ENCODE results near the gene CCDC110. TPM values are rescaled to one million over a fixed set of nuclear protein-coding genes. Genes with fewer than 3 reads are reported as not detected.

The CCDC110 gene
- total RNA-seq, 2 donors from 2014 or later: 1.7 to 3.9 TPM

DNA sequence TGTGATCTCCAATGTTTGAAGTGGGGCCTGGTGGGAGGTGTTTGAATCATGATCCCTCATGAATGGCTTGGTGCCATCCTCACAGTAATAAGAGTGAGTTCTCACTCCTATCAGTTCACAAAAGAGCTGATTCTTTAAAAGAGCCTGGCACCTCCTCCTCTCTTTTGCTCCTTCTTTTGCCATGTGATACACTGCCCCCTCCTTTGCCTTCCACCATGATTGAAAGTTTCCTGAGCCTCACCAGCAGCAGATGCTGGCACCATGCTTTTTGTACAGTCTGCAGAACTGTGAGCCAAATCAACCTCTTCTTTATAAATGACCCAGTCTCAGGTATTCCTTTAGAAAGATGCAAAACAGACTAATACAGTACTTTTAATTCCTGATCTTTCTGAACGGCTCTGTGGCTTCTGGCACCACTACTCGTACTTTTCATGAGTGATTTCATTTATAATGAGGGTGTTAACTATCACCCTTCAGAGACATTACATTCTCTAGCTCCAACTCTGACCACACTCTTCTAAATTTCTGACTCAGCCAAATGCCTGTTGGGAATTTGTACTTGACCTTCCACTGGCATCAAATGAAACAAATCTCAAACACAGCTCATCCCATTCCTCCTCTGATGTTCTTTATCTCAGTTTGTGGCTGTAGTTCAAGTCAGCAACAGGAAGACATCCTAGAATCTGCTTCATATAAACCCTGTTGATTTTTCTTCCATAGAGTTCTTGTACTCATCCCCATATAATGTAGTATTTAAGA is 50.0 kb downstream of the CCDC110 start:
- Histone ChIP-seq H3K9me3 (no peaks in the 10 kb centered on the region), H3K4me3 (no peak overlapping the region), H3K27ac (peak overlapping the region; percentile 20 to 62), H3K27me3 (no peaks in the 10 kb centered on the region), H3K4me1 (peaks cover 0 to 52% of the 10 kb centered on the region in 2 donors), H3K36me3 (peaks cover 21% of the 10 kb centered on the region)
- no peak for TF ChIP-seq CTCF (IDR thresholded peaks at IDR 0.05)
- DNase-seq (ENCODE audit: low spot score): no peak

DNA sequence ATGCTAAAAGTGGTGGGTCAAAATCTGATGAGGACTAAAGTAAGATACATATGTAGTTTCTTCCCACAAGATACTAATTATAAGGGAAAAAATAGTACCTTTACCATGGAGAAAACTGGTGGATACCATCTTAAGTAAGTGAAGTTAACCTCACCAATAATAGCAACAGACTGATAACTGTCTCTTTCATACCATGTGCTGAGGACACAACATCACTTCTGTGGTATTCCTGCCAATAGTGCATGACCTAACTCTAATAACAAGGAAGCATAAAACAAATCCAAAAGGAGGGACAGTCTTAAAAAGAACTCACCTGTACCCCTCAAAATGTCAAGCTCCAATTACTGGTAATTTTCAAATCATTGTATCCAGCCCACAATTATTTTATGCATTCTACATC is 54.6 kb downstream of the CCDC110 start:
- peak overlapping the region; percentile 44 to 55 for H3K27ac ChIP-seq
- H3K4me3 ChIP-seq: no peak overlapping the region
- H3K9me3 ChIP-seq: no peaks in the 10 kb centered on the region
- H3K36me3 ChIP-seq: peaks cover 42% of the 10 kb centered on the region
- peaks cover 0 to 19% of the 10 kb centered on the region in 2 donors for H3K4me1 ChIP-seq
- TF ChIP-seq CTCF (IDR thresholded peaks at IDR 0.05): no peak
- no peak for DNase-seq (ENCODE audit: low spot score)
- no peaks in the 10 kb centered on the region for H3K27me3 ChIP-seq

DNA sequence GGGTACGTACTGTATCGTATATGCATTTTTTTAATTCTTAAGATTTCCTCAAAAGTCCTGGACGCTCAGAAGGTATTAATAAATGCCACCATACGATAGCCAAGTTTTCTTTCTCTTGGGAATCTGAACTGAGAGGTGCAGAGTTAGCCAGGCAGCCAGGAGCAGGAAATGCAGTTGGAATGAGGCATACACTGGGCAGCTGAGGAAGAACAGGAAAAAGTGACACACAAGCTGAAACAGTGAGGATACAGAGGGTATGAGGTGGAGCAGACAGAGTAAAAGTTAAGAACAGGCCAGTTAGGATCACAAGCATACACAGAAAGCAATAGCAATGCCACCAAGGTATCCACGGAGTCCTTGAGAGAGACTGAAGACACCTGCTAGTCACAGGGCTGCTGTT is 59.1 kb downstream of the CCDC110 start:
- H3K9me3 ChIP-seq: no peaks in the 10 kb centered on the region
- H3K27me3 ChIP-seq: no peaks in the 10 kb centered on the region
- H3K27ac ChIP-seq: no peak overlapping the region
- TF ChIP-seq CTCF (IDR thresholded peaks at IDR 0.05): no peak
- DNase-seq (ENCODE audit: low spot score): no peak
- peaks cover 34% of the 10 kb centered on the region for H3K36me3 ChIP-seq
- peaks cover 0 to 4% of the 10 kb centered on the region in 2 donors for H3K4me1 ChIP-seq
- H3K4me3 ChIP-seq: no peak overlapping the region

DNA sequence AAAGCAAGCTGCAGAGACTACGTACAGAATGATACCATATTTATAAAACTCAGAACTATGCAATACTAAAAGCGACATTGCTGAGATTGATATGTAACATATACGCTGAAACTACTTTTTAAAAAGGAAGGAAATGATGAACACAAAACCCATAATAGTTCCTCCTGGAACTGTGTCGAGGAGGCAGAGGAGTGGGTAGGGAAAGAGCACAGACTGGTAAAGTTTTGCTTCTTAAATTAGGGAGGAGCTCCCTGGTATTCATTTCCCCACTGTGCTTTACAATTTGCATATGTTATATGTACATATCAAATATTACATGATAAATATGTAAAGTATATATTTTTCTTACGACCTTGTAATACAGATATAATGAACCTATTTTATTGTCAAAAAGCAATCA is 59.7 kb downstream of the CCDC110 start:
- H3K27ac ChIP-seq: no peak overlapping the region
- no peaks in the 10 kb centered on the region for H3K9me3 ChIP-seq
- no peak for TF ChIP-seq CTCF (IDR thresholded peaks at IDR 0.05)
- no peaks in the 10 kb centered on the region for H3K27me3 ChIP-seq
- peaks cover 30% of the 10 kb centered on the region for H3K36me3 ChIP-seq
- no peak overlapping the region for H3K4me3 ChIP-seq
- H3K4me1 ChIP-seq: no peaks in the 10 kb centered on the region
- DNase-seq (ENCODE audit: low spot score): no peak

DNA sequence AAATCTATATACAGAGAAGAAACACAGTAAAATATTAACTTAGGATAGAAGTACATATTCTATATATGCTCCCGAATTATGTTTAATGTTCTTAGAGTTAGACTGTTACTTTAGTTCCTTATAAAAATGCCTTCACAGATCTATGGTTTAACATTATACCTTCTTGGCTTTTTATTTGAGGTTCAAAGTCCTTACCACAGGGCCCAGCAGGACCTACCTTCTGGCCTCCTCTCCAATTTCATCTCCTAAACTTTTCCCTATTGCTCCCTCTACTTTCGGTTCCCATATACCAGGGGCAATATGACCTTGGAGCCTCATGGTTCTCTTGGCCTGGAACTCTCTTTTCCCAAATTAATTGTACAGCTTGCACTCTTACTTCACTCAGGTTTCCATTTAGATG is 63.1 kb downstream of the CCDC110 start:
- H3K4me3 ChIP-seq: no peak overlapping the region
- H3K27me3 ChIP-seq: no peaks in the 10 kb centered on the region
- H3K9me3 ChIP-seq: no peaks in the 10 kb centered on the region
- peaks cover 42% of the 10 kb centered on the region for H3K36me3 ChIP-seq
- DNase-seq (ENCODE audit: low spot score): no peak
- H3K27ac ChIP-seq: no peak overlapping the region
- TF ChIP-seq CTCF (IDR thresholded peaks at IDR 0.05): no peak
- no peaks in the 10 kb centered on the region for H3K4me1 ChIP-seq
